AG08396 (cell line): ENCODE data around the gene DLX5.
"Not testable (repeated sequence)": the region's sequence is repeated elsewhere in the genome, so short reads cannot be mapped to it uniquely, and the experiment has no call there.

Source experiments
- DNase-seq: peaks from one replicate; pipeline ENCODE4 v3.0.0; 2012; ENCODE audit warnings: low spot score, mixed read lengths

The DLX5 gene

DNA sequence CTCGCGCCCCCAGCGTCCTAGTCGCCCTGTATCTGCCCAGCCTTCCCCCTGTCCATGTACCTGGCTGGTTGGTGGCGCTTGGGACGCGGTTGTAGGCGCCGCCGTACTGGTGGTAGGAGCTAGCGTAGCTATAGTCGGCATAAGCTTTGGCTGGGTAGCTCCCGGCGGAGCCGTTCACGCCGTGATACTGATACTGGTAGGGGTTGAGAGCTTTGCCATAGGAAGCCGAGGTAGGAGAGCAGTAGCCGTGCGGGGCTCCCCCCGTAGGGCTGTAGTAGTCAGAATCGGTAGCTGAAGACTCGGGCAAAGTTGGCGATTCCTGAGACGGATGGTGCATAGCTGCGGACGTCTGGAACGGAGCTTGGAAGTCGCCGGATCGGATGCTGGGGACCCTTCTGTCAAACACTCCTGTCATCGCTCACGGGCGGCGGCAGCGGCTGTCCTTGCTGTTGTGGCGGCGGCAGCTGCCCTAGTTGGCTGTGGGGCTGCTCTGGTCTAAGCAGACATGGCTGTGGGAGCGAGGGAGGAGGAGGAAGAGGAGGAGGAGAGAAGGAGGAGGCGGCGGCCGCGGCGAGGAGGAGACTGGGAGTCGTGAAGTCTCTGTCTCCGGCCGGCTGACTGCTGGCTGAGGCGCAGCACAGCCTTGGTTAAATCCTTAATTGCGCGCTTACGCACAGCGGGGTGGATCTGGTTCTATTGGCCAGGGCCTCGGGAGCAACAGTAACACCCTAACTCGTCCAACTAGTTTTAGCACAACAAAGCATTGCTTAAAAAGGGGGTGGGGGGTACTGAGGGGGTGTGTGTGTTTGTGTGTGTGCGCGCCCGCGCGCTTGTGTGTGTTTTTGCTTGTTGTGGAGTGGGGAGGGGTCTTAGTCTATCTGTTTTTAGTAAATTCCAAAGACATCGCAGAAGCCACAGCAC, at the start of gene DLX5:
Gene DLX5, minus strand, starts transcription at position 623 of the 921 bp plus-strand sequence. Its CDS starts 208 bp downstream, at position 415.
- peak; percentile 63 for DNase-seq

DNA sequence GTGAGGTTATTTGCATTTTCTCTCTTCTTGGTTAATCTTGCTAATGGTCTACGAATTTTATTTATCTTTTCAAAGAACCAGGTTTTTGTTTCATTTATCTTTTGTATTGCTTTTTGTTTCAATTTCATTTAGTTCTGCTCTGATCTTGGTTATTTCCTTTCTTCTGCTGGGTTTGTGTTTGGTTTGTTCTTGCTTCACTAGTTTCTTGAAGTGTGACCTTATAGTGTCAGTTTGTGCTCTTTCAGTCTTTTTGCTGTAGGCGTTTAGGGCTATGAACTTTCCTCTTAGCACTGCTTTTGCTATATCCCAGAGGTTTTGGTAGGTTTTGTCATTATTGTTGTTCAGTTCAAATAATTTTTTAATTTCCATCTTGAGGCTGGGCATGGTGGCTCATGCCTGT, 47.4 kb upstream of the DLX5 start:
- not testable (repeated sequence) for DNase-seq

DNA sequence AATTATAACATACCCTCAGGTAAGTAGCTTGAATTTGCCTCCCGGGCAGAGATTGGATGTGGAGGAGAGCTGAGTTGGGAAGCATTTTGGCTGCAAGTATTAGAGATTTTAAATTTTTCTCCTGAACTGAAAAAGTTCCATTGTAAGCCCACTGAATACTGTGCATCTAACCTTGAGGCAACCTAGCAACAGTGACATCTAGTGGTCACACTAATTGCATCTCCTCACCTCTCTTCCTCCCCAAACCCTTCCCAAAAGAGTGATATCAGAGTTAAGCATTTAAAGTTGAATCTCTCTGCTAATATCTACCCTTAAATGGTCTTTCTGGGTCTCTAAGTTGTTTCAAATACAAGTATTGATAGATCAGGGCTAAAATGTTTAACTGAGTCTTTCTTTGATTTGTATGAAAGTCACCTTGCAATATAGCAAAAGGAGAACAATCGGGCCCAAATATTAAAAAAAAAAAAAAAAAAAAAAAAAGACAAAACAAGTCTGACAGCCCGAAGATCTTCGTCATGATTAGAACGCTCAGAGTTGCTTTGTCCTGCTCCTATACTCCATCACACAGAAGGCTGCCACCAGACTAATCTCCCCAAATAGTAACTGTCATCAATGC, 40.4 kb upstream of the DLX5 start:
- DNase-seq: peak; percentile 51

DNA sequence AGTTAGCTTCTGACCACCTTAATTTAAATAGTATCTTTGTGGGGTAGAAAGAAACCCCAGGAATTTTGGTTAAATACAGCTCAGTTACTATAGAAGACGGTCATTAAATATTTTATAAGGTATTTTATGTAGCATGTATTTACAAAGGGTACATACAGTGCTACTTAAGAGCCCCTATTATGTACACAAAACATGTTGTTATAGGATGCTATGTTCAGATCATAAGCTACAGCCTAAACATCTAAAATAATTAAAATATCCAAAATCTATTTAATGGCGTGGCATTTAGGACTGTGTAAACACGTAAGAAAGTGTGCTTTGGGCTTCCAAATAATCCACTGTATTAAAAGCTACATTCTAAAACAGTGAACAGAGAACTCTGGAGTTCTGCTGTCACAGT, 39.4 kb upstream of the DLX5 start:
- no peak for DNase-seq

DNA sequence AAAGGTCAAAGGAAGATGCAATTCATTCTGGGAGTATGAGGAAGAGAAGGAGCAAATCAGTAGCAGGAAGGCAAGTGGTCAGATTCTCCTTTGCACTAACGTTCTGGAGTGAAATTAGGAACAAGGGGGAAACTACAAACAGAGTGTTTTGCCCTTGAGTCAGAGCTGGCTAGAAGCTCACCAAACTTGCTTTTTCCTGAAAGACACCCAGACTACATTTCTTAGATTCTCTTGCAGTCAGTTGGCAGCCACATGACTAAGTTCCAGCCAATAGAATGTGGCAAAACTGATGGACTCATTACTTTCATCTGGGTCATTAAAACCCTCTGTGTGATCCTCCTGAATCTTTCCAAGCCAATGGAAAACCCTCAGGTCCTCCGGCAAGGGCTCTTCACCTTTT, 18.6 kb upstream of the DLX5 start:
- DNase-seq: peak; percentile 55

DNA sequence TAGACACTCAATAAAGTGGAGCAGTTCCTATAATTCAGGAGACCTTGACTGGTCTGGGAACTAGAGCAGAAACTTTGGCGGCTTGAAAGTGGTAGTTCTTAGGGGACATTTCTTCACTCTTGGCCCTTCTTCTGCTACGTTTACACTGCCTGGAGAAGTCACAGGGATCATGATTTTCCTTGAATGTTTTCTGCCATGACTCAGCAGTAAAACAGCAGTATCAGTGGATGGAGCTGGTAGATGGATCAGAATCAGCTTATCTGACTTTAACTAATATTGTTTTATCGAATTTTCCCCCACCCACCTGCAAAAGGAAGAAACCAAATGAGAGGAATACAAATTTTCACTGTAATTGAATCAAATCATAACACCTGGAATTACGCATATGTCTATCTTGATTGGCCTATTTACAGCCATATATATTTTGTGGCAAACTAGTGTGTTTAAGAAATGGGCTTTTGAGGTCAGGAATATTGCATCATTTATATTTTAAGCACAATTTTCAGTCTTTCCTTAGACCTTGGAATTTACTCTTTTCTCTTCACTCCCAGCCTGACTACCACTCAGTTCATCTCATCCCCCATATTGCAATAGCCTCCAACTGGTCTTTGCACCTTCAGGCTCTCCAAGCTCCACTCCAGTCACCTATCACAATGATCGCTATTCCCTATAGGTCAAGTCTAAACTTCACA, 14.9 kb upstream of the DLX5 start:
- DNase-seq: no peak

DNA sequence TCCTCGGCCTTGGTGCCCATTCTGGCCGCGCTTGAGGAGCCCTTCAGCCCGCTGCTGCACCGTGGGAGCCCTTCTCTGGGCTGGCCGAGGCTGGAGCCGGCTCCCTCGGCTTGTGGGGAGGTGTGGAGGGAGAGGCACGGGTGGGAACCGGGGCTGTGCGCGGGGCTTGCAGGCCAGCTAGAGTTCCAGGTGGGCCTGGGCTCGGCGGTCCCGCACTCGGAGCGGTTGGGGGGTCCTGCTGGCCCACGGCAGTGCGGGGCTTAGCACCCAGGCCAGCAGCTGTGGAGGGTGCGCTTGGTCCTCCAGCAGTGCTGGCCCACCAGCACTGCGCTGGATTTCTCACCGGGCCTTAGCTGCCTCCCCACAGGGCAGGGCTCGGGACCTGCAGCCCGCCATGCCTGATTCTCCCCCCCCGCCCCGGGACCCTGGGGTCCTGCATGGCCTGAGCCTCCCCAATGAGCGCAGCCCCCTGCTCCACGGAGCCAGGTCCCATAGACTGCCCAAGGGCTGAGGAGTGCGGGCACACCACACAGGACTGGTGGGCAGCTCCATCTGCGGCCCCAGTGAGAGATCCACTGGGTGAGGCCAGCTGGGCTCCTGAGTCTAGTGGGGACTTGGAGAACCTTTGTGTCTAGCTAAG, 9.7 kb upstream of the DLX5 start:
- DNase-seq: not testable (repeated sequence)

DNA sequence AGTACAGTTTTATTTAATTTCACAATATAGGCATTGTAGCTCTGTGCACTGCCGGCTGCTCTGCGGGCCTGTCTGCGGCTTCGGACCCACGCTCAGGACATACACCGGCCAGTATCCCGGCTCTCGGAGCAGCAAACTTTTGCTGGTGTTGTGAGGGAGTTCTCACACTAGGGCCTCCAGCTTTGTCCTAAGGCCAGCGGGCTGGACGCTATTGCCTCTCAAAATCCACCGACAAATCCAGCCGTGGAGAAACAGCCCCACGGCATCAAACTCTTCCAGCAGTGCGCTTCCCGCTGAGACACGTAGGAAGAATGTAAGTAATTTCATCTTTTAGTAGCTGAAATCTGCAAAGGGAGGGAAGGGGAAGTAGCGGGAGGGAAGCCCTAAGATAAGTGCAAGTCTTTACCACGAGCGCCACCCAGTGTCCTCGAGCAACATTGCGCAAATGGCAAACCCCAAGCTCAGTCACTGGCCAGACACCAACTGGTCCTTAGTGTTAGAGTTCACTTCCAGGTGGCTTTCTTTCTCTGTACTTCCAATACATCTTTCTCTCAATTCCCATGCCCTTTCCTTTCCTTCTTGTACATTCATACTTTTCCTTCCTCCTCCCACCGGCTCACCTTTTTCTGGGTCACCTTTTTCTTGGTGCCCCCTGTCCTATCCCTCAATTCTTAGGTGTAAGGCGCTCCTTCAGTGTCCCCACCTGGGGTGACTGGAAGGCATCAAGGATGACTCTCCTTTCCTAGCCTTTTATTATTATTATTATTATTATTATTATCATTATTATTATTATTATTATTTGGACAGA, 3.0 kb upstream of the DLX5 start:
- DNase-seq: peak; percentile 91

DNA sequence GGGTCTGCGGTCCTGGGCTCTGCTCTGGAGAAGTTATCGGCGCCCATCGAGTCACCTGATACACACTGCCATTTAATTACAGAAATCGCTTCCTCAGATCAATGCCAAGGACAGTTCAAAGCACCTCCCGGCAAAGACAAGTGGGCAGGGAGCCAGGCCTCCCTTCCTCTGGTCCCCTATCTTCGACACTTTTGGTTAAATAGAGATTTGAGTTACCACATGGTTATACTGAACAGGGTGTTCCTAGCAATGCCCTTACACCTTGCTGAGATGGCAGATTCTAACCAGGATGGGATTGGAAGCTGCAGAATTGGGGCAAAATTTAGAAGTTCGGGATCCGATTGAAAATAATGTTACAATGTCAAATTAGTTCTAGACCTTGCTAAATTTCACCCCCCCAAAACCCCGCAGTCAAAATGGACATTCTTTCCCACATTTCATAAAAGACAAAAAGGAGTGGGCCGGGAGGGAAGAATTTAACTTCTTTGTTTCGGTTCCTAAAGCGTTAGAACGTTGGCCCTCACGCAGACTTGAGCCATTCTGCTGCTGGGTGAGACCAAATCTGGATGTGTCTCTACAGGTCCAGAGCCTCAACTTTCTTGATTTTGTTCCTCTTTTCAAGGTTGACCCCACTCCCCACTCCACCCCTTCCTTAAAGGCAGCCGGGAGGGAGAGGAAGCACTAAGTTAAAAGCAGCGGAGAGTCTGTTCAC, 2.2 kb upstream of the DLX5 start:
- DNase-seq: no peak

DNA sequence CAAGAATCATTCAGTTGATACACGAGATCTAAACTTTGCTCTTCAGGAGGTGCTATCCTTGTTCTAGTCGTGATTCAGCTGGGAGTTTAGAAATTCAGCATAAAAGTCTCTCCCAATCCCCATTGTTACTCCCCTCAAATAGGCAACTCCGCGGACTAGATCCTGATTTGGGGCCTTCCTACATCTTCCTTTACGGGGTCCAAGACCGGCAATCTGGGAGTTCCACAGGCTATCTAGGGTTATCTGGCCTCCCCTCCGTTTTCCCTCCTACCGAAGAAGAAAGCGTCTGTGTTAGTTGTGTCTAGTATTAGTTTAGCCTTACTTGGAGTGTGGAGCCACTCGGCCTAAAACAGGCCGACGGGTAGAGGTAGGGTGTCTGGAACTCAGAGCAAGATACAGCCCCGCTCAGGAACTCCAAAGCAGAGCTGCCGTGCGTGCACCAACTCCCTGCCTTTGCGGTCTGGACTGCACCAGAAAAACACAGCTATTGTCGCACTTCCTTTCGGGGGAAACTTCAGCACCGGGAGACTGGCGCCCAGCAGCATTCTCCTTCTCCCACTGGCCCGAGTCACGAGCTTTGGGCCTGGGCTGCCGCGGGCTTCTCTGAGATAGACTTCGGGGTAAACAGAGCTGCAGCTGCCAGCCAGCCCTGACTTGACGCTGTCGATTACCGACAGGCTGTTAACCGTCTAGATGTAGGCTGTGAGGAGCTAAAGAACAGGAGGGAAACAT, 1.5 kb upstream of the DLX5 start:
- DNase-seq: no peak

DNA sequence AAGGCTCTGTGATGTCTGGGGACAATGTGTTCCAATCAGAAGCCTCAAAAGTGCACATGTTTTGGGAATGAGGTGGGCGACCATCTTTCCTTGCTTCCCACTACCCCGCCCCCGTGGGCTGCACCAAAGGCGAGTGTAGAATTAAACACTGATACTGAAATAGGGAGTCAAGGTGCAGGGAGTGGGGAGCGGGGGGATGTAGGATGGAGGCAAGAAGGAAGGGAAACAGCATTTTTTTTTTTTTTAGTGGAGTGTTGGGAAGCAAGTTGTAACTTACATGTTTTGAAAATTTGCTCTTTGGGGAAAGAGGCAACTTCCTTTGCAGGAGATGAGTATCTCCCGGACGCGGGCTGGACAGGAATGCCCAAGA, 484 bp upstream of the DLX5 start:
- no peak for DNase-seq

DNA sequence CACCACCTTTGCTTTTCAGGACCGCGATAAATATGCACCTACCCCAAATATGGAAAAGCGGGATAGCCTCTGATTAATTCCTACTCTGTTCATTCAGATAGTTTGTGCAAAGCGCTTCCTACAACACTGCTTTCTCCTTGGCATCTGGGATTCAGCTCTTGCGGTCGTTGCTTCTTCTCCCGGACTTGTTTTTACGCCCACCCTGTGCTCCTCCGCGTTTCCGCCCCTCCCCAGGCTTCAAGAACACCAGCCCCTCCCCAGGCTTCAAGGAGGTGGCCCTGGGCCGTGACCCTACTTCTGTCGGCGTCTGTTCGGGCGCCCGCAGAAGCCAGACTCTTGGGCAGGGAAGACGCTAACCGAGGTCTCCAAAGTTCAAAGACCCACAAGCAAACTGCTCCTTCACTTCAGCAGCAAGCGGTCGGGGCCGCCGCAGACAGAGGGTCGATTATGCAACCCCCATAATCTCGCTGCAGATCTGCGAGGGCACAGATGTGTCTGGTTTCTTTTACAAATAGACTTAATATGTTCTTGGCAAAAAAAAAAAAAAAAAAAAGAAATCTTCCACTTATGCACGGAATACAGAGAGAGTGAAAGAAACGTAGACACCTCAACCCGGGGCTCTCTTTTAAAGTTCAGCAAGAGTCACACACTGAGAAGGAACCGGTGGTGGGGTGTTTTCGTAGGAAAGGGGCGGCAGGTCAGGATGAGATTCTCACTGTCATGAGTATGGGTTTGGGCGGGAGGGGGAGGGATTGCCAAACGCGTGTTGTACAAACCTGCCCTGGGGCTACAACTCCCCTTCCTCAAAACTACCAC, 1.9 kb downstream of the DLX5 start:
- DNase-seq: no peak

DNA sequence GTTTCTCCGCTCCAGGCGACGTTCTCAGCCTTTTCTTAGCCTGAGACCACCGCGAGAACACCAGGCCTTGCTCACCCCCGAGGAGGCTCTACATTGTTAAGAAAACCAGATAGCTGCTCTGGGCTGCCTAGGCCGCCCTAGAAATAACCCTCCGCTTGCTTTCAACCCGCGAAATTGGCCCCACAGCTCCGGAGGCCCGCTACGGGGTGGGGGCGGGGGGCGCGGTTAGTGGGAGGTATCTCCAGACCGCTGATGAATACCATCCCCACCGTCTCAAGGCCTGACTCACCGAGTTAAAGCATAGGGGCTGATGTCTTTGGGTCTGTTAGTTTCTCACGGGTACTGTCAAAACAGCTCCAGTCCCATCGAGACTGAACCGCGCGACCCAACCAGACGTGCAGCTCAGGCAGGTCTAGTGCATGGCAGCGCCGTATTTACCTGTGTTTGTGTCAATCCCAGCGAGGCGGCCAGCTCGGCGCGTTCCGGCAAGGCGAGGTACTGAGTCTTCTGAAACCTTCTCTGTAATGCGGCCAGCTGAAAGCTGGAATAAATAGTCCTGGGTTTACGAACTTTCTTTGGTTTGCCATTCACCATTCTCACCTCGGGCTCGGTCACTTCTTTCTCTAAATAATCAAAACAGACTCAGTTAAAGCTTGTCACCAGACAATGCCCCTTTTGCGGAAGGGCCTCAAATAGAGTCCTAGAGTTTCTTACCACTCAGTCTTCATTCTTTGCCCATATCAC, 2.7 kb downstream of the DLX5 start:
- no peak for DNase-seq

DNA sequence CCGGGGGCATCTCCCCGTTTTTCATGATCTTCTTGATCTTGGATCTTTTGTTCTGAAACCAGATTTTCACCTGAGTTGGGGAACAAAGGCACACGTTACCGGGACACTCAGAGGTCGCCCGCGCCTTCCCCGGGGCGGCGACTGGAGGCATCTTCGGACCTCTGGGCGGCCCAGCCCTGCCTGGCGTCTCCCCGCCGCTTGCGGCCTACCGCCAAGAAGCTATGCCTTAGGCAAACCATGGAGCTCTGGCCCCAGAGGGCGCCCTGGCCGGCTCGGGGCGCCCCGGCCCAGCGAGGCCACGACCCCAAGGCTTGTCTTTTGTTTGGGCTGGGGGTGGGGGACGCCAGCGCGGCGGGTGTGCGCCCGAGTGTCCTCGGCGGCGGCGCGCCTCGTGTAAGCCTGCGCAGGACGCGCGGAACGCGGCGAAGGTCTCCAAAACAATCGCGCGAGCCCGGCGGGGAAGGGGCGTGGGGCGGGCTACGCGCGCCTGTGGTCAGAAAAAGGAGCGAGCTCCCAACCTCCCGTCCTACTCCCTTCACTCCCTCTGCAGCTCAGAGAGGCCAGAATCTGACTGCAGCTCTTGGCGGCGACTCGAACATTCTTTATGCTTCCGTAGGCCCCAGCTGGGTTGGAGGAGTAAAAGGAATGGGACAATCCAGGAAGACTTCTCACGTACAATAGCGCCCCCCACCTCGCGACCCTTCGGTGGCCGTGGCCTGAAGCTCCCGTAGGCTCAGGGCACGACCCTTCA, 3.5 kb downstream of the DLX5 start:
- no peak for DNase-seq

DNA sequence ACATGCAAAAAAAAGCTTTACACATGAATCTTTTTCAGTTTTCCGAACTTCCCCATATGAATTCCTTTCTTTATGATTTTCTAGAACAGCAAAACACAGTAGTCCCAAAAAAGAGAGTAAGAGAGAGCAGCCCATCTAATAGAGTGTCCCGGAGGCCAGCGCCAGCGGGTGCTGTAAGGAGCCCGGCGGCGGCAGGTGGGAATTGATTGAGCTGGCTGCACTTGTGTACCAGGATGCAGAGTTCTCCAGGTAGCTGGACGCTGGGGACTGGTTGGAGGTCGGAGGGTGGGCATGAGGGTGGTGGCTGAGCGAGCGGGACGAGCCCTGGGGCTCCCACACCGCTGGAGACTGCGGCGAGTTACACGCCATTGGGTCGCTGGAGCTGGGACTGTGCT, 4.0 kb downstream of the DLX5 start:
- DNase-seq: no peak

DNA sequence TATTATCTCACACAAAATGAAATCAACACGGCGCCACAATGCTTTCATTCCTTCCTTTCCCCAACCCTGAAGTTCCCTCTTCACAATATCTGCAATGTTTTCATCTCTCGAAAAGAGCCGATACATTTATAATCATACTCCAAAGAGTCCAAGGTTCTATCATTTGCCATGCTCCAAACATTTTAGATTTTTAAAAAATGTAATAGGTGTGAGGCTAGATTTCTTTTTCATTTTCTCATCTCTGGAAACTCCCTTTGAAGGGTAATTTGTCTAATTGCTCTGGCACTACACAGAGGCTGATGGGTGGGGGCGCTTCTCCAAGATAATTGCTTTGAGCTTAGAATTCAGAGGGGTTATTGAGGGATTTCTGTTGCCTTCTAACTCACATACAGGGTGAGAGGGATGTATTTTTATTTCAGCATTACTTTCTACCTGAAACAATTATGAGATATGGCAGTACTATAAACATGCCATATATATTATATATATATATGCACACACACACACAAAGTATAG, 4.9 kb downstream of the DLX5 start:
- DNase-seq: no peak

DNA sequence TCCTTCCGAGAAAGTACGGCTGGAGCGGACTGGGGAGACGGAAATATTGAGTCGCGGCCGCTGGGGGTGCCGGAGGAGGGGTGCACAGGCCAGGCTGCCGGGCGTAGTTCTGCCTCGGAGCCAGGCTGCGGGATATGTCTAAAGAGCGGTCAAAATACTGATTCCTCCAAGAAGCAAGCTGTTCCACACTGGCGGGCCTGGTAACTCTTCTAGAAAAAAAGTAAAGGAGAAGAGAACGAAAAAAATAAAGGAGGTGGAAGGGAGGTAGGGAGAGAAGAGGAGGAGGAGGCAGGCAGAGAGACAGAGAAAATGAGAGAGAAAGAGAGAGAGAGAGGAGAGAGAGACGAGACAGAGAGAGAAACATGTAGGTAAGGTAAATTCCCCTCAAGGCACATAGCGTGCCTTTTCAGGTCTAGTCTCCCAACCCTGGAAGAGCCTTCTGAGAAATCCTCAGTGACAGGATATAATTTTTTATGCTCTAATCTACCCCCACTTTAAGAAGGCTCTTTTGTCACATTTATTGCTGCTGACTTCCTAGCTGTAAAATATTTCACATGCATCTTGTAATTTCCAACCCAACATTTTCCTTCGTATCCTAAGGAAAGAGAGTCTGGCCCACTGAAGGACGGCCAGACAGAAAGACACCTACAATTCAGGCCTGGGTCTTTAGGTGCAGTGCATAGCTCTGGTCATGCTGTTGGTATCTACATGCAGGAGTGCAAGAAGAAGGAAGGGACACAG, 5.7 kb downstream of the DLX5 start:
- DNase-seq: no peak
